Uterus (tissue), 2 donors: Measurements from ENCODE around the gene WASF2.

Source experiments
- POLR2A ChIP-seq, 2 donors: fragments of 450-650 bp; IDR thresholded peaks; one replicate each; pipeline ENCODE4 v1.6.1; 2016; ENCODE audit warnings: antibody characterized with exemption in 2 of 2, mild to moderate bottlenecking in 1 of 2, moderate library complexity in 1 of 2
- TF ChIP-seq, protein P1 (sequence below), 4 experiments: fragments of 200-600 bp in 2 of 4; fragments of 450-650 bp in 2 of 4; sonication (generic) in 2 of 4; IDR thresholded peaks; one replicate each; pipeline ENCODE4 v1.5.1; 2016 to 2019; ENCODE audit warnings: antibody characterized with exemption in 4 of 4, mild to moderate bottlenecking in 2 of 4, moderate library complexity in 1 of 4

DNA sequence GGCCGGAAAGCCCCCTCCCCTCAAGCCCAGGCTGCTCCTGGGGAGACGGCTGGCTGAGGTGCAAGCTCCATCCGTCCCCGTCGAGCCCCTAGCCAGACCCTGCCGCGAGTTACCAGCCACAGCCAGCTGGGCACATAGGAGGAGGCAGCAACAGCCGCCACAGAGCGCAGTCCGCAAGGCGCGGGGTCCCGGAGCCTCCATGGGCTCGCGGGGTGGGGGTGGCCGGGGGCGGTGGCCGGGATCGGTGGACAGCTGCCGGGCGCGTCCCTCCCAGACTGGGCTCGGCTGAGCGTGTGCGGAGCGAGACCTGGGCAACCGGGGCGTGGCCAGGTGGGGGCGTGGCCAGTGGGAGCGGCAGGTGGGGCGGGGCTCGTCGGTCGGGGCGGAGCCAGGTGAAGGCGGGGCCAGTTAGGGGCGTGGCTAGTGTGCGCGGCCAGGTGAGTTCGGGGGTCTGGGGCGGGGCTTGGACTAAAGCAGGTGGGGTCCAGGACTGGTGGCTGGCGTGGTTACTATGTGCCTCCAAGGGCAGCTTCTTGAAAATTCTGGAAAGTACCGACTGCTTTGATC is 106.8 kb downstream of the WASF2 start, which contains the start of gene CD164L2:
- TF ChIP-seq, protein P1, sequence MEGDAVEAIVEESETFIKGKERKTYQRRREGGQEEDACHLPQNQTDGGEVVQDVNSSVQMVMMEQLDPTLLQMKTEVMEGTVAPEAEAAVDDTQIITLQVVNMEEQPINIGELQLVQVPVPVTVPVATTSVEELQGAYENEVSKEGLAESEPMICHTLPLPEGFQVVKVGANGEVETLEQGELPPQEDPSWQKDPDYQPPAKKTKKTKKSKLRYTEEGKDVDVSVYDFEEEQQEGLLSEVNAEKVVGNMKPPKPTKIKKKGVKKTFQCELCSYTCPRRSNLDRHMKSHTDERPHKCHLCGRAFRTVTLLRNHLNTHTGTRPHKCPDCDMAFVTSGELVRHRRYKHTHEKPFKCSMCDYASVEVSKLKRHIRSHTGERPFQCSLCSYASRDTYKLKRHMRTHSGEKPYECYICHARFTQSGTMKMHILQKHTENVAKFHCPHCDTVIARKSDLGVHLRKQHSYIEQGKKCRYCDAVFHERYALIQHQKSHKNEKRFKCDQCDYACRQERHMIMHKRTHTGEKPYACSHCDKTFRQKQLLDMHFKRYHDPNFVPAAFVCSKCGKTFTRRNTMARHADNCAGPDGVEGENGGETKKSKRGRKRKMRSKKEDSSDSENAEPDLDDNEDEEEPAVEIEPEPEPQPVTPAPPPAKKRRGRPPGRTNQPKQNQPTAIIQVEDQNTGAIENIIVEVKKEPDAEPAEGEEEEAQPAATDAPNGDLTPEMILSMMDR (IDR thresholded peaks at IDR 0.05): no peak
- no peak for TF ChIP-seq POLR2A (IDR thresholded peaks at IDR 0.05)
